Neural cell (in vitro differentiated cells): ENCODE data around the gene NCLN.

Source experiments
- EP300 ChIP-seq: fragments of 450-650 bp; conservative IDR thresholded peaks from 2 replicates; pipeline ENCODE4 v1.6.1; 2014; ENCODE audit warnings: antibody characterized with exemption, mild to moderate bottlenecking, moderate library complexity; ENCODE audit not compliant: poor library complexity, severe bottlenecking
- EZH2 ChIP-seq: fragments of 200-600, 300-800 bp; shearing (Covaris generic), sonication (generic); IDR thresholded peaks from 2 replicates; pipeline ENCODE4 v1.6.1; 2014; ENCODE audit warnings: antibody characterized with exemption, low read length, borderline replicate concordance, mild to moderate bottlenecking; ENCODE audit not compliant: insufficient read depth, poor library complexity, severe bottlenecking
- POLR2AphosphoS5 ChIP-seq: IDR thresholded peaks from 2 replicates; pipeline ENCODE4 v1.6.1; 2012
- RAD21 ChIP-seq: fragments of 450-650 bp; conservative IDR thresholded peaks from 2 replicates; pipeline ENCODE4 v1.6.1; 2014; ENCODE audit warnings: antibody characterized with exemption, mild to moderate bottlenecking, moderate library complexity
- SMC3 ChIP-seq: fragments of 450-650 bp; conservative IDR thresholded peaks from 2 replicates; pipeline ENCODE4 v1.6.1; 2014; ENCODE audit warnings: antibody characterized with exemption, mild to moderate bottlenecking, moderate library complexity; ENCODE audit not compliant: poor library complexity
- TAF1 ChIP-seq: IDR thresholded peaks from 2 replicates; pipeline ENCODE4 v1.6.1; 2012; ENCODE audit warnings: low read depth
- TF ChIP-seq, protein P1 (sequence below): fragments of 450-650 bp; IDR thresholded peaks from 2 replicates; pipeline ENCODE4 v1.5.1; 2014; ENCODE audit warnings: antibody characterized with exemption, mild to moderate bottlenecking, moderate library complexity; ENCODE audit not compliant: poor library complexity, severe bottlenecking
- TF ChIP-seq, protein P2 (sequence below): IDR thresholded peaks from 2 replicates; pipeline ENCODE4 v1.6.1; 2012; ENCODE audit warnings: borderline replicate concordance

DNA sequence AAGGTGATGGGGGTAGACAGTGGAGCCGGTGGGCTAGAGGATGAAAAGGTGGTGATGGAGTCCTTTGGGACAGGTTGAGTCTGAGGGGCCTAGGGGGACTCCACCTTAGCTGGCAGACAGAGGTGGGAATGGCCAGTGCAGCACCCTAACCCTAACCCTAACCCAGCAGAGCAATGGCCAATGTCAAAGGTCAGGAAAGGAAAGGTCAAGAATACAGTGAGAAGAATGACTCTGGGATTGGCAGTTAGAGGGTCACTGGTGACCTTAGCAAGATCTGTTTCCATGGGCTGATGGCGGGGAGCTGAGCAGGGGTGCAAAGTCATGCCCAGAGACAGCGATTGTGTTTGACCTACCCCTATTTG is 33.3 kb upstream of the NCLN start:
- TF ChIP-seq, protein P1, sequence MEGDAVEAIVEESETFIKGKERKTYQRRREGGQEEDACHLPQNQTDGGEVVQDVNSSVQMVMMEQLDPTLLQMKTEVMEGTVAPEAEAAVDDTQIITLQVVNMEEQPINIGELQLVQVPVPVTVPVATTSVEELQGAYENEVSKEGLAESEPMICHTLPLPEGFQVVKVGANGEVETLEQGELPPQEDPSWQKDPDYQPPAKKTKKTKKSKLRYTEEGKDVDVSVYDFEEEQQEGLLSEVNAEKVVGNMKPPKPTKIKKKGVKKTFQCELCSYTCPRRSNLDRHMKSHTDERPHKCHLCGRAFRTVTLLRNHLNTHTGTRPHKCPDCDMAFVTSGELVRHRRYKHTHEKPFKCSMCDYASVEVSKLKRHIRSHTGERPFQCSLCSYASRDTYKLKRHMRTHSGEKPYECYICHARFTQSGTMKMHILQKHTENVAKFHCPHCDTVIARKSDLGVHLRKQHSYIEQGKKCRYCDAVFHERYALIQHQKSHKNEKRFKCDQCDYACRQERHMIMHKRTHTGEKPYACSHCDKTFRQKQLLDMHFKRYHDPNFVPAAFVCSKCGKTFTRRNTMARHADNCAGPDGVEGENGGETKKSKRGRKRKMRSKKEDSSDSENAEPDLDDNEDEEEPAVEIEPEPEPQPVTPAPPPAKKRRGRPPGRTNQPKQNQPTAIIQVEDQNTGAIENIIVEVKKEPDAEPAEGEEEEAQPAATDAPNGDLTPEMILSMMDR, result no peak
- no peak for TF ChIP-seq POLR2AphosphoS5
- TF ChIP-seq EP300, result no peak
- TF ChIP-seq, protein P2, sequence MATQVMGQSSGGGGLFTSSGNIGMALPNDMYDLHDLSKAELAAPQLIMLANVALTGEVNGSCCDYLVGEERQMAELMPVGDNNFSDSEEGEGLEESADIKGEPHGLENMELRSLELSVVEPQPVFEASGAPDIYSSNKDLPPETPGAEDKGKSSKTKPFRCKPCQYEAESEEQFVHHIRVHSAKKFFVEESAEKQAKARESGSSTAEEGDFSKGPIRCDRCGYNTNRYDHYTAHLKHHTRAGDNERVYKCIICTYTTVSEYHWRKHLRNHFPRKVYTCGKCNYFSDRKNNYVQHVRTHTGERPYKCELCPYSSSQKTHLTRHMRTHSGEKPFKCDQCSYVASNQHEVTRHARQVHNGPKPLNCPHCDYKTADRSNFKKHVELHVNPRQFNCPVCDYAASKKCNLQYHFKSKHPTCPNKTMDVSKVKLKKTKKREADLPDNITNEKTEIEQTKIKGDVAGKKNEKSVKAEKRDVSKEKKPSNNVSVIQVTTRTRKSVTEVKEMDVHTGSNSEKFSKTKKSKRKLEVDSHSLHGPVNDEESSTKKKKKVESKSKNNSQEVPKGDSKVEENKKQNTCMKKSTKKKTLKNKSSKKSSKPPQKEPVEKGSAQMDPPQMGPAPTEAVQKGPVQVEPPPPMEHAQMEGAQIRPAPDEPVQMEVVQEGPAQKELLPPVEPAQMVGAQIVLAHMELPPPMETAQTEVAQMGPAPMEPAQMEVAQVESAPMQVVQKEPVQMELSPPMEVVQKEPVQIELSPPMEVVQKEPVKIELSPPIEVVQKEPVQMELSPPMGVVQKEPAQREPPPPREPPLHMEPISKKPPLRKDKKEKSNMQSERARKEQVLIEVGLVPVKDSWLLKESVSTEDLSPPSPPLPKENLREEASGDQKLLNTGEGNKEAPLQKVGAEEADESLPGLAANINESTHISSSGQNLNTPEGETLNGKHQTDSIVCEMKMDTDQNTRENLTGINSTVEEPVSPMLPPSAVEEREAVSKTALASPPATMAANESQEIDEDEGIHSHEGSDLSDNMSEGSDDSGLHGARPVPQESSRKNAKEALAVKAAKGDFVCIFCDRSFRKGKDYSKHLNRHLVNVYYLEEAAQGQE, result no peak
- no peak for TF ChIP-seq EZH2
- TF ChIP-seq RAD21, result no peak
- TF ChIP-seq SMC3, result no peak
- no peak for TF ChIP-seq TAF1
